H1 (cell line): ENCODE measurements around the gene TOM1. TPM values are rescaled to one million over a fixed set of nuclear protein-coding genes. Genes with fewer than 3 reads are reported as not detected.

Experiments used
- BCL11A ChIP-seq, 2 experiments: IDR thresholded peaks; one replicate each; pipeline ENCODE4 v1.6.1; 2011; ENCODE audit warnings: low read depth in 2 of 2, low read length in 2 of 2, mild to moderate bottlenecking in 2 of 2
- CTCF ChIP-seq, 3 experiments: IDR thresholded peaks; 1 replicate in 2 of 3; 2 replicates in 1 of 3; pipeline versions ENCODE4 v1.5.1 to v1.6.1; 2011; ENCODE audit warnings: low read length in 3 of 3, mild to moderate bottlenecking in 3 of 3, inconsistent platforms in 2 of 3, low read depth in 1 of 3, moderate library complexity in 1 of 3; ENCODE audit not compliant: insufficient read depth in 1 of 3; ENCODE audit errors: control extremely low read depth in 1 of 3
- HDAC2 ChIP-seq, 2 experiments: fragments of 300-600 bp in 1 of 2; sonication (generic) in 1 of 2; IDR thresholded peaks; 2 replicates each; pipeline ENCODE4 v1.6.1; 2011 to 2012; ENCODE audit warnings: low read depth in 2 of 2, low read length in 2 of 2, mild to moderate bottlenecking in 2 of 2, moderate library complexity in 2 of 2, borderline replicate concordance in 1 of 2, inconsistent platforms in 1 of 2
- NRF1 ChIP-seq: IDR thresholded peaks from 2 replicates; pipeline ENCODE4 v1.6.1; 2011; ENCODE audit warnings: mild to moderate bottlenecking, low read depth, low read length, improper control_type of control experiment
- SUZ12 ChIP-seq: fragments of 200-600 bp; sonication (generic); IDR thresholded peaks from 2 replicates; pipeline ENCODE4 v1.6.1; 2012; ENCODE audit warnings: mild to moderate bottlenecking, inconsistent platforms, low read length, moderate library complexity, mixed read lengths
- polyA plus RNA-seq, 7 experiments: library from polyadenylated mRNA; depleted of rRNA in 3 of 7; stranded (reverse) in 5 of 7; unstranded in 2 of 7; fragments of >200 nt in 5 of 7; fragments of 200-250 nt in 2 of 7; gene quantifications; 1 replicate in 5 of 7; 2 replicates in 1 of 7; 4 replicates in 1 of 7; pipeline versions ENCODE4 v1.2.1 to v1.2.3, GENCODE V29; 2011 to 2013; ENCODE audit warnings: missing spikeins in 2 of 7, mixed read lengths in 2 of 7
- total RNA-seq: library from RNA; stranded (reverse); fragmentation: NEBNext Ultra II Directional; extraction: Animal tissue kit (Norgen Biotek cat#: 25700); gene quantifications from 2 replicates; pipeline ENCODE4 v1.2.1, GENCODE V29; 2021

The TOM1 gene
- total and polyA plus RNA-seq, 2 of the 8 experiments (the other 6 are each of a cell fraction or from before 2014, with no cell fraction given), result 25.1 to 39.2 TPM

GRCh38 chr22:35353318-35353717 is 53.6 kb downstream of the TOM1 start (continued):
- TF ChIP-seq BCL11A (IDR thresholded peaks at IDR 0.05; ENCODE audit: low read depth in 2 of 2, low read length in 2 of 2) (no peak), HDAC2 (IDR thresholded peaks at IDR 0.05; ENCODE audit: borderline replicate concordance in 1 of 2, low read depth in 2 of 2, low read length in 2 of 2) (no peak), NRF1 (no peak), SUZ12 (no peak), CTCF (IDR thresholded peaks at IDR 0.05; ENCODE audit: control extremely low read depth in 1 of 3, insufficient read depth in 1 of 3, low read depth in 1 of 3, low read length in 3 of 3) (no peak)
- TF ChIP-seq, all 59 proteins: peak for 0
